HG03575 (cell line): ENCODE measurements around the gene PDE6A.
"Not testable (repeated sequence)": the region's sequence is repeated elsewhere in the genome, so short reads cannot be mapped to it uniquely, and the experiment has no call there.

Experiments used
- ATAC-seq: cut with Tn5 transposase; IDR thresholded peaks from one replicate; pipeline ENCODE4 v1.9.1; 2021; ENCODE audit not compliant: unreplicated experiment, insufficient number of reproducible peaks, low FRiP score; ENCODE audit errors: extremely low read depth

Gene PDE6A

GRCh38 chr5:149903404-149903803 is 41.2 kb downstream of the PDE6A start:
- ATAC-seq = no peak

DNA sequence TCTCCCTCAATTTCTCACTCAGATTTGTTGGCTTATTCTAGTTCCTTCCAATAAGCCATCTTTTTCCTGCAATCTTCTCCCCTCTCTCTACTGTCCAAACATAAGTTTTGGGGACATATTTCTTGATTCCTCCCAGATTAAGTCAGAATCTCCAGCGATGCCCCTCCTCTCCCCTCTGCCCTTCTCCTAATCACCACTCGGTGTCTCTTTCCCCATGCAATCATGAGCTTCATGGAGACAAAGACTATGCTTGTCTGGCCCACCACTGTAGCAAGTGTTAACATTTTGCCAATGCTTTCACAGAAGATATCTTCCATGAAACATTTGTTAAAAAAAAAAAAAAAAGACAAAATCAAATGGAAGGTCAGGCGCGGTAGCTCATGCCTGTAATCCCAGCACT is 42.4 kb downstream of the PDE6A start:
- no peak for ATAC-seq

DNA sequence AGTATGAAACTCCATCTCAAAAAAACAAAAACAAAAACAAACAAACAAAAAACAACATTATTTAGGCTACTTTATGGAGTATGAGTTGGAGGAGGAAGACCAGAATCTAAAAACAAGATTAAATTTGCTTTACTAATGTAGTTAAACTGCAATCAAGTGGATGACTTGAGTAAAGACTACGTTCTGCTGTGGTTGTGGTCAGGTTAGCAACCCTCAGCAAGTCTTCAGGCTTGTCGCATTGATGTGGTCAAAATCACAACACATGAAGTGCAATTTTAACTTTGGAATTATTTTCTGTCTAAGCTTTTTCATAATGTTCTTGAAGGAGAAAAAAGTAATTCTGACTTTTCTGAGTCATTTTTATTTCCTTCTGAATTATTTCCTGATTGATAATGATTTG is 43.1 kb downstream of the PDE6A start:
- ATAC-seq = no peak

DNA sequence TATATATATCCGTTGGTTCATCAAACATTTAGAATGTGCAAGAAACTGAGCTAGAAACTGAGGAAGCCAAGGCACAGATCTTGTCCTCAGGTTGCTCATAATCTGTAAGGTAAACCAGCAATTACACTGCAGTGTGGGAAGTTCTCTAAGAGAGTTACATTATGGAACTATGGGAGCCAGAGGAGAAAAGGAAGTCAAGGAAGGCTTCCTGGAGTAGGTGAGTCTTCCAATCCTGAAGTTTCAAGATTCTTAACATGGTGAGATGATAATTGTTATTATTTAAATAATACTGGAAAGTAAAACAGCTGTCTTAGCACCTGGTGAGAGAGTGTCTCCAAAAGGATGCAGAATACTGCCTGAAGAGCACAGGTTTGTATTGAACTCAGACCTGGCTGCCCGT is 44.2 kb downstream of the PDE6A start:
- no peak for ATAC-seq

DNA sequence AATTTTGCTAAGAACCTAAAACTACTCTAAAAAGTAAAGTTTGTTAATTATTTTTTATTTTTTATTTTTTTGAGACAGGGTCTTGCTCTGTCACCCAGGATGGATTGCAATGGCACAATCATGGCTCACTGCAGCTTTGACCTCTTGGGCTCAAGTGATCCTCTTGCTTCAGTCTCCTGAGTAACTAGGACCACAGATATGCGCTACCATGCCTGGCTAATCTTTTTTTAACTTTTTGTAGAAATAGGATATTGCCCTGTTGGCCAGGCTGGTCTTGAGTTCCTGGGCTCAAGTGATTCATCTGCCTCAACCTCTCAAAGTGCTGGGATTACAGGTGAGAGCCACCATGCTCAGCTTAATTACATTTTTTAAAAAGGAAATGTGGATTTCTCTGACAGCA is 45.8 kb downstream of the PDE6A start:
- ATAC-seq = no peak

DNA sequence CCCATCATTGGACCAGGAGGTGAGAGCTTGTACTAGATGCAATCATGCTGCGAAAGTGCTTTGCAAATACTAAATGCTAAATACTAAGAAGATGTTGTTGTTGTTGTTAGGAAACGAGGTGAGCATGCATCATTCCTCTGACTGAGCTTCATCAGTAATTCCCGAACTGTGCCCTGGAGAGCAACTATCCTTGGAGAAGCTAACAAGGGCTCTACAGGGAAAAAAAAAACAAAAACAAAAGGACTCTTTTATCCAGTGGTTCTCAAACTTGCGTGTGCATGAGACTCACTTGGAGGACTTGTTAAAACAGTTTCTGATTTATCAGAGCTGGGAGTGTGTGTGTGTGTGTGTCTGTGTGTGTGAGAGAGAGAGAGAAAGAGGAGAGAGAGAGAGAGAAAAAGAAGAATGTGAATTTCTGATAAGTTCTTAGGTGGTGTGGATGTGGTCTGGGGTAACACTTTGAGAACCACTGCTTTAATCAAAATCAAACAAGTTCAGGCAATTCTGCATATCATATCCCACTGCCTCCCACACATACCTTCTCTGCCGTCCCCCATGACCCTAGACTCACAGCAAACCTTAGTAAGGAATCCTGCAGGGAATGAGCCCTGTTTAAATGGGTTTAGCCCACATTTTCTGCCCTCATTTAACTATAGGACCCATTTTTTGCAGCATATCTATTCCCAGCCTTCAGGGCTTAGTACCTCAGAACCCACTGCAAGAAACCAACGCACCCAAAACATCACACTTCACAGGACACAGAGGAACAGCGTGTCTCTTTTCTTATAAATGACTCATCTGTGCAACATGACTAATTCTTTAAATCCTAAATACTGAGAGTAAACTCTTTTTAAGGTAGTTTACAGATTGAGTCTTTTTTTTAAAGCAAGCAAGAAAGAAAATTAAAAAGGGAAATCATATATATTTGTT is 48.9 kb downstream of the PDE6A start:
- no peak for ATAC-seq

GRCh38 chr5:149894237-149894636 is 50.4 kb downstream of the PDE6A start:
- no peak for ATAC-seq

GRCh38 chr5:149893403-149893931 is 51.1 kb downstream of the PDE6A start:
- ATAC-seq = no peak

DNA sequence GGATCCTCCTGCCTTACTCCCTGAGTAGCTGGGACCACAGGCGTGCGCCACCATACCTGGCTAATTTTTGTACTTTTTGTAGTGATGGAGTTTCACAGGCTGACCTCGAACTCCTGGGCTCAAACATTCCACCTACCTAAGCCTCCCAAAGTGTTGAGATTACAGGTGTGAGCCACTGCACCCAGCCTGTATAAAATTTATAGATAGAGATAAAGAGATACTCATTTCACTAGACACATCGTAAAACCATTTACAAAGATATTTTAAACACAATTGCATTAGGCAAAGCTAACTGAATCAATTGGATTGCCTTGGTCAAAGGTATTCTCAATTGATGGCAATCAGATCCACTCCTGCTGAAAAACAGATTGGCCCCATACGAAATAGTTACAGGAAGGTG is 52.0 kb downstream of the PDE6A start:
- no peak for ATAC-seq

DNA sequence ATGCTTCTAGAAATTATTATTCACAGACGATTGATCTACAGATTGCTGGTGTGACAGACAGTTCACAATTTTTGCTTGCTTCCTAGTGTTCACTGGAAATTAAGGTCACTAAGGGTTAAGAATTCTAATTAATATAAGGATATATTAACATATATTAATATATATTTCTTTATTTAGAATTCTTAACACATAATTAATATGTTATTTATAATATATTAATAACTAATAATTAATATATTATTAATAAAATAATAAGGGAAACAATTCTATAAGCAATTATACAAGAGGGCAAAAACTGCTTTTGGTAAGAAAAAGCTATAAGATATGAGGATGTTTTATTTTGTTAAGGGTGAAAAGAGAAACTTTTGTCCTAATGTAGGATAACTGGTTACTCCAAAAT is 56.3 kb downstream of the PDE6A start:
- ATAC-seq = no peak

- ATAC-seq = no peak
Measured at GRCh38 chr5:149887622-149888183, 56.9 kb downstream of the PDE6A start.

DNA sequence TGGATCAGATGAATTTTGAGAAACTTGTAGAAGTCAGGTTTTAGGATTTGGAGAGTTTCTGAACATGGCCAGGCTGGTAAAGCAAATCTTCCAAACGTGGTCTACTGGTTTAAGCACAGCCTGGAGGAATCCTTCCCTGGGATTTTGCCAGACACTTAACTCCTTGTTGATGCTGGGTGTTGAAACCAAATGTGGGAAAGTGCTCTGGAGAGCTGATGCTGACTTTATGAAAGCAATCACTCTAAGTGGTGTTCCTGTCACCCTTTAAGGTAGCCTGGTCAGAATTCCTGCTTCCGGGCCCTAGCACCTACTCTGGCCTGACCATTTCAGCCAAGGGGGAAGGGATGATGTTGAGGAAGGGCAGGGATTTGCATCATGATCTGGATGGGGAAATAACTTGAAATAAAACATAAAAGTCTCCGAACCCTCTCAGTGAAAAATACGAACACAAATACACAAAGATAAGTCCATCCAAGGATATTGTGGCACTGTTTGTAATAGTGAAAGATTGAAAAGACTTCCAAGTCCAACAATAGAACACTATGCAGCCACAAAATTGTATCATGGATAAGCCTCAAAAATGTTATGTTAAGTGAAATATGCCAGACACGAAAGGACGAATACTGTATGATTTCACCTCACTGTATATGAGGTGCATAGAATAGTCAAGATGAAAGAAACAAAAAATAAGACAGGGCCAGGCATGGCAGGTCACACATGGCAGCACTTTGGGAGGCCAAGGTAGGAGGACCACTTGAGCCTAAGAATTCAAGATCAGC is 57.7 kb downstream of the PDE6A start:
- no peak for ATAC-seq

- ATAC-seq = no peak
Measured at GRCh38 chr5:149886060-149886459, 58.5 kb downstream of the PDE6A start.

DNA sequence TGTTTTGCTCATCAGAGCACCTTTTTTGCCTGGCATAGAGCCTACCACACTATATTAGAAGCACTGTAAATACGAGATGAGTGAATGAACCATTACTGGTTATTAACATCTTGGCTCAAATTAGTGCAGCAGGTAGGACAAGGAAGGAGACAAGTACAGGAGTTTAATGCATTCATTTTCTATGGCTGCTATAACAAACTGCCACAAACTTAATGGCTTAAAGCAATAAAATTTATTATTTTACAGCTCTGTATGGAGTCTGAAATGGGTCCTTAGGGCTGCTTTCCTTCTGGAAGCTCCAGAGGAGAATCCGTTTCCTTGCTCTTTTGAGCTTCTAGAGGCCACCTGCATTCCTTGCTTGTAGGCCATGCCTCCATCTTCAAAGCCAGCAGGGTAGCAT is 59.1 kb downstream of the PDE6A start:
- ATAC-seq = no peak

DNA sequence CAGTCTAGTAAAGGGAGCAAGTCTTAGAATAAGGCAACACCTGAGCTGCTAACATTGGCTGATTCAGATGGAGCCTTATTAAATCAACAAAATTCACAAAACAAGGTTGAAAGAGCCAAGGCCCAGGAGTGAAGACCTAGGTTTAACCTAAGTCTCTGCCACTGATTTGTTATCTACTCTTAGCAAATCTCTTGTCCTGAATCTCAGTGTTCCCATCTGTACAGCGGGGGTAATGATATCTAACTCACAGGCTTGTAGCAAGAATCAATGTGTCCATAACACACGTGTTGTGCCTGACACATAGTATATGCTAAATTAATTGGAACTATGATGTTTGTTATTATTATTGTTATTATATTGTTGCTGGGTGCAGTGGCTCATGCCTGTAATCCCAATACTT is 61.0 kb downstream of the PDE6A start:
- no peak for ATAC-seq

DNA sequence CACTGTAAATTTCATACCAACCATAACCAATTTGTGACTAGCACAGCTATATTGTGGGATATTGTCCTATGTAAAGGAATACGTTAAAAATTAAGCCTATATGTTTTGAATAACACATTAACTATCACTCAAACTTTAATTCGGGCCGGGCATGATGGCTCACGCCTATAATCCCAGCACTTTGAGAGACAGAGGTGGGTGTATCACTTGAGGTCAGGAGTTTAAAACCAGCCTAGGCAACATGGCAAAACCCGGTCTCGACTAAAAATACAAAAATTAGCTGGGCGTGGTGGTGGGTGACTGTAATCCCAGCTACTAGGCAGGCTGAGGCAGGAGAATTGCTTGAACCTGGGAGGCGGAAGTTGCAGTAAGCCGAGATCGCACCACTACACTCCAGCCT is 62.0 kb downstream of the PDE6A start:
- not testable (repeated sequence) for ATAC-seq

GRCh38 chr5:149881874-149882273 is 62.7 kb downstream of the PDE6A start:
- no peak for ATAC-seq

GRCh38 chr5:149881069-149881622 is 63.4 kb downstream of the PDE6A start:
- ATAC-seq = no peak

- ATAC-seq = not testable (repeated sequence)
Measured at GRCh38 chr5:149879593-149879992, 65.0 kb downstream of the PDE6A start.
